Rectal smooth muscle tissue (tissue), 1 donor: ENCODE data around the gene DMBT1.

Source experiments
- H3K27ac ChIP-seq: one replicate; pipeline ENCODE4 v1.7.0; 2013; ENCODE audit warnings: low read depth, low read length, inconsistent platforms
- H3K27me3 ChIP-seq: one replicate; pipeline ENCODE4 v1.7.0; 2013; ENCODE audit warnings: low read length; ENCODE audit not compliant: control insufficient read depth, insufficient read depth
- H3K36me3 ChIP-seq: one replicate; pipeline ENCODE4 v1.7.0; 2013; ENCODE audit warnings: low read length; ENCODE audit not compliant: control insufficient read depth, insufficient read depth
- H3K4me1 ChIP-seq: one replicate; pipeline ENCODE4 v1.7.0; 2013; ENCODE audit warnings: low read length; ENCODE audit not compliant: control insufficient read depth, insufficient read depth
- H3K4me3 ChIP-seq: one replicate; pipeline ENCODE4 v1.7.0; 2013; ENCODE audit warnings: low read length
- H3K9ac ChIP-seq: one replicate; pipeline ENCODE4 v1.7.0; 2013; ENCODE audit warnings: low read length

Gene DMBT1

GRCh38 chr10:122642726-122643605 lies 82.4 kb downstream of the DMBT1 start:
- Histone ChIP-seq H3K4me3 (no peak overlapping the region), H3K36me3 (no peaks in the 10 kb centered on the region), H3K27me3 (no peaks in the 10 kb centered on the region), H3K27ac (no peak overlapping the region), H3K4me1 (no peaks in the 10 kb centered on the region), H3K9ac (no peak overlapping the region)

GRCh38 chr10:122643931-122644534 lies 83.5 kb downstream of the DMBT1 start:
- Histone ChIP-seq H3K27ac (no peak overlapping the region), H3K36me3 (no peaks in the 10 kb centered on the region), H3K4me3 (no peak overlapping the region)

DNA sequence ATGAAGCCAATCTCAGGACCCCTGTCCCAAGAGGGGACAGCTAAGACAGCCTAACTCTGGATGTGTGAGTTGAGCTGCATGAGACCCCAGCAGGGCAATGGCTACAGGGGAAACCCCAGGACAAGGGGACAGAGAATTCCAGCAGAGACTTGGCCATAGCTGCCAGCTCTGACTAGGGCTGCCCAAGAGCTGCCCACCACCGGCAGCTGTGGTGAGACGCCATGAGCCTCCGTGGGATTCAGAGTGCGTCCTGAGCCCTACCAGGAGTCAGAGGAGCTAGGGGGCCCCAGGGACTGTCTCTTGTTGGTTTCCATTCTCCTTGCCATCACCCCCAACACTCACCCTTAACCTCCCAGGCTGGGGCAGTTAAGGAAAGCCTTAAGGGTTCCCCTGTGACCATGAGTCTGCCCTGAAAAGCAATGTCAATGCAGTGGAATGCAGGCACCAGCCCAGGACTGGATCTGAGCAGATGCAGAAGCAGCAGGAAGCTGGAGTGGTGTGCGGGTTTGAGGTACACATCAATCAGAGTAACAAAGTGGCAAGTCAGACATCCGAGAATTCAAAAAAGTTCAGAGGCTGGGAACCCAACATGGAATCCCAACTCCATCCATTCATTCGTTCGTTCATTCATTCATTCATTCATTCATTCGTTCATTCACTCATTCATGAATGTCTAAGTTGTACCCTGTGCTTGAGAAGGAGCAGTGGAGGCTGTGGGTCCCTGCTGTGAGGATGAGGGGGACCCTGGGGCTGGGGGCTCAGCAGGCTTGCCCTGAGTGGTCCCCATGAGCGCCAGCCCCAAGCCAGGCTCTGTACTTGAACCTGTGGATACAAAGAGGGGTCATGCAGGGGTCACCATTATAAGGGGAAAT lies 86.2 kb downstream of the DMBT1 start:
- no peaks in the 10 kb centered on the region for H3K27me3 ChIP-seq
- no peaks in the 10 kb centered on the region for H3K36me3 ChIP-seq
- no peak overlapping the region for H3K4me3 ChIP-seq
- H3K9ac ChIP-seq = no peak overlapping the region
- H3K27ac ChIP-seq = no peak overlapping the region
- no peaks in the 10 kb centered on the region for H3K4me1 ChIP-seq

More at GRCh38 chr10:122643931-122644534, 83.5 kb downstream of the DMBT1 start:
- Histone ChIP-seq H3K9ac (no peak overlapping the region), H3K27me3 (no peaks in the 10 kb centered on the region), H3K4me1 (no peaks in the 10 kb centered on the region)

DNA sequence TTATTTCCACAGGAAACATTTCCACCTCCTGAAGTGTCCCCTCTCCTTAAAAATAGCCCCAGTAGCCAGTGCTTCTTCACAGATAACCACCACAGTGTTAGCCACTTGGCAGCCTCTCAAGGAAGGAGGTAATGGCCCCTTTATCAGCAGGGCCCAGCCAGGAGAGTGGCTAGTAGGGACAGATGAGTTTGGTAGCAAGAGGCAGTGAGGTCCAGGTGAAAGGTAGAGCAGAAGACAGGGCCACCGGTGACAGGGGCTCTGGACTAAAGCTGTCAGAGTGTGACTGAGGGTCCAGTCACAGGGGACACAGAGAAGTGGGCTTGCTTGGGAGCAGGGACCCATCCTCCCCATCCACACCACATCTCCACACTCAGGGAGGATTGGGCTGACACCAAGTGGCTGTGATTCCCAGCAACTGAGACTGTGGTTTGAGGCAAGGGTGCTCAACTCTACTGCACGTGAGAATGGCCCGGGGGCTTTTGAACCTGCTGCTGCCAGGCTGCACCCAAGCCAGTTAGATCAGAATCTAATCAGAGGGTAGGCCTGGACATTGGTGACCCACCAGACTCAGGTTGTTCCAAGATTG lies 86.9 kb downstream of the DMBT1 start:
- Histone ChIP-seq H3K36me3 (no peaks in the 10 kb centered on the region), H3K4me3 (no peak overlapping the region), H3K27me3 (no peaks in the 10 kb centered on the region), H3K4me1 (no peaks in the 10 kb centered on the region), H3K27ac (no peak overlapping the region), H3K9ac (no peak overlapping the region)

GRCh38 chr10:122648599-122649428 lies 88.3 kb downstream of the DMBT1 start:
- Histone ChIP-seq H3K4me1 (no peaks in the 10 kb centered on the region), H3K9ac (no peak overlapping the region), H3K4me3 (no peak overlapping the region), H3K27me3 (no peaks in the 10 kb centered on the region), H3K27ac (no peak overlapping the region), H3K36me3 (no peaks in the 10 kb centered on the region)

- Histone ChIP-seq H3K4me1 (no peaks in the 10 kb centered on the region), H3K9ac (no peak overlapping the region), H3K4me3 (no peak overlapping the region), H3K27me3 (no peaks in the 10 kb centered on the region), H3K36me3 (no peaks in the 10 kb centered on the region), H3K27ac (no peak overlapping the region)
Observed at GRCh38 chr10:122649903-122650302, 89.3 kb downstream of the DMBT1 start.

- H3K27me3 ChIP-seq = no peaks in the 10 kb centered on the region
- no peaks in the 10 kb centered on the region for H3K4me1 ChIP-seq
- H3K4me3 ChIP-seq = no peak overlapping the region
- no peak overlapping the region for H3K9ac ChIP-seq
- H3K36me3 ChIP-seq = no peaks in the 10 kb centered on the region
- no peak overlapping the region for H3K27ac ChIP-seq
Observed at GRCh38 chr10:122650331-122650730, 89.8 kb downstream of the DMBT1 start.

GRCh38 chr10:122655524-122656307 lies 95.2 kb downstream of the DMBT1 start:
- Histone ChIP-seq H3K4me3 (no peak overlapping the region), H3K36me3 (no peaks in the 10 kb centered on the region), H3K27me3 (no peaks in the 10 kb centered on the region), H3K9ac (no peak overlapping the region), H3K4me1 (peaks cover 12% of the 10 kb centered on the region), H3K27ac (no peak overlapping the region)

GRCh38 chr10:122656308-122656705 lies 95.8 kb downstream of the DMBT1 start:
- H3K4me1 ChIP-seq = peaks cover 12% of the 10 kb centered on the region
- no peak overlapping the region for H3K4me3 ChIP-seq
- H3K27ac ChIP-seq = peak overlapping the region; percentile 40
- H3K9ac ChIP-seq = no peak overlapping the region
- H3K27me3 ChIP-seq = no peaks in the 10 kb centered on the region
- H3K36me3 ChIP-seq = no peaks in the 10 kb centered on the region

DNA sequence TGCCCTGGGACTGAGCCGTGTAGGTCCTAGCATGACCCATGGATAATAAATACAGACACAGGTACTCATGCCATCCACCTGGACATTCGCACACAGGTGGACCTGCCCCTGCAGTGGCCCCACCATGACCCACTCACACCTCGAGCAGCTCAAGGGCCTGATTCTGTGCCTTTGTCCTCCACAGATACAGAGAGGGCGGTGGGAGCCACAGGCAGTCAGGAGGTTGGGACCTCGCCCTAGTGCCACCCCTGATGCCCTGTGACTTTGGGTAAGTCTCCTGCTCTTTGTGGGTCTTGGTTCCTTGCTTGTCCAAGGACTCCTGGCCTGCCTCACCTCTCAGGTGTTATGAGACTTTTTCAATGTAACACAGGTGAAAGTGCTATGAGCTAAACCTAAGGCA lies 96.2 kb downstream of the DMBT1 start:
- H3K36me3 ChIP-seq = no peaks in the 10 kb centered on the region
- peak overlapping the region; percentile 40 for H3K27ac ChIP-seq
- H3K9ac ChIP-seq = no peak overlapping the region
- no peak overlapping the region for H3K4me3 ChIP-seq
- H3K27me3 ChIP-seq = no peaks in the 10 kb centered on the region
- peaks cover 12% of the 10 kb centered on the region for H3K4me1 ChIP-seq

GRCh38 chr10:122657255-122657654 lies 96.7 kb downstream of the DMBT1 start:
- peak overlapping the region; percentile 11 for H3K27ac ChIP-seq
- peaks cover 12% of the 10 kb centered on the region for H3K4me1 ChIP-seq
- no peaks in the 10 kb centered on the region for H3K36me3 ChIP-seq
- H3K27me3 ChIP-seq = no peaks in the 10 kb centered on the region
- H3K4me3 ChIP-seq = no peak overlapping the region
- H3K9ac ChIP-seq = no peak overlapping the region
